HG03520 (cell line): ENCODE data around the gene MAPK8IP2.
"Not testable (repeated sequence)": the region's sequence is repeated elsewhere in the genome, so short reads cannot be mapped to it uniquely, and the experiment has no call there.

Experiments
- ATAC-seq: cut with Tn5 transposase; IDR thresholded peaks from one replicate; pipeline ENCODE4 v1.9.1; 2021; ENCODE audit warnings: mild to moderate bottlenecking, moderate library complexity; ENCODE audit not compliant: unreplicated experiment

Gene MAPK8IP2

GRCh38 chr22:50633086-50633485, 32.5 kb downstream of the MAPK8IP2 start:
- no peak for ATAC-seq

- ATAC-seq = no peak
These were observed 33.2 kb downstream of the MAPK8IP2 start for GRCh38 chr22:50633771-50634170.

- no peak for ATAC-seq
These were observed 35.0 kb downstream of the MAPK8IP2 start for GRCh38 chr22:50635591-50635990.

GRCh38 chr22:50640296-50640695, 39.7 kb downstream of the MAPK8IP2 start:
- ATAC-seq = not testable (repeated sequence)

- ATAC-seq = no peak
These were observed 40.5 kb downstream of the MAPK8IP2 start for GRCh38 chr22:50640857-50641647.

GRCh38 chr22:50641696-50642607, 41.4 kb downstream of the MAPK8IP2 start:
- ATAC-seq = no peak

- not testable (repeated sequence) for ATAC-seq
These were observed 42.6 kb downstream of the MAPK8IP2 start for GRCh38 chr22:50643021-50643820.

GRCh38 chr22:50643821-50644101, 43.2 kb downstream of the MAPK8IP2 start:
- ATAC-seq = not testable (repeated sequence)

- ATAC-seq = no peak
These were observed 52.7 kb downstream of the MAPK8IP2 start for GRCh38 chr22:50653256-50653655.

GRCh38 chr22:50654664-50655063, 54.1 kb downstream of the MAPK8IP2 start:
- ATAC-seq = not testable (repeated sequence)

- ATAC-seq = no peak
These were observed 55.8 kb downstream of the MAPK8IP2 start for GRCh38 chr22:50656122-50657070.

- ATAC-seq = no peak
These were observed 57.3 kb downstream of the MAPK8IP2 start for GRCh38 chr22:50657925-50658324.

- ATAC-seq = not testable (repeated sequence)
These were observed 59.1 kb downstream of the MAPK8IP2 start for GRCh38 chr22:50659711-50660110.

- ATAC-seq = no peak
These were observed 59.7 kb downstream of the MAPK8IP2 start for GRCh38 chr22:50660306-50660705.
